Choroid plexus epithelial cell (primary cell): ENCODE measurements around the gene EEF1B2.
"Not testable (repeated sequence)": the region's sequence is repeated elsewhere in the genome, so short reads cannot be mapped to it uniquely, and the experiment has no call there.

Source experiments
- DNase-seq: peaks from one replicate; pipeline ENCODE4 v3.0.0-alpha.2; 2010; ENCODE audit warnings: low read depth
- H3K4me3 ChIP-seq: 2 replicates; pipeline ENCODE4 v1.5.1; 2011; ENCODE audit warnings: low read depth, mild to moderate bottlenecking, control low read depth, low read length, moderate library complexity
- TF ChIP-seq, protein P1 (sequence below): conservative IDR thresholded peaks from 2 replicates; pipeline ENCODE4 v1.5.1; 2011; ENCODE audit warnings: low read depth, mild to moderate bottlenecking, control low read depth, inconsistent platforms, low read length, moderate library complexity

The EEF1B2 gene

DNA sequence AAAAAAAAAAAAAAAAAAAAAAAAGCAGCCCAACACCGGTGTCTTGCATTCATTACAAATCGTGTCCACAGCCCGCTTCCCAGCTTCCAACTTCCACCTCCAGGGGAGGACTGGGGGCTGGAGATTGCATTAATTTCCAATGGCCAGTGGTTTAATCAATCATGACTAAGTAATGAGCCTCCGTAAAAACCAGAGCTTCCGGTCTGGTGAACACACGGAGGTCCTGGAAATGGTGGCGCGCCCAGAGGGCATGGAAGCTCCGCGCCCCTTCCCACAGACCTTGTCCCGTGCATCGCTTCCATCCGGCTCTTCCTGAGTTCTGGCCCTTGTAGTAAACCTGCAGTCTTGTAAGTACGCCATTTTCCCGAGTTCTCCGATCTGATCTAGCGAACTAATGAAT lies 43.6 kb downstream of the EEF1B2 start:
- no peak for DNase-seq
- TF ChIP-seq, protein P1, sequence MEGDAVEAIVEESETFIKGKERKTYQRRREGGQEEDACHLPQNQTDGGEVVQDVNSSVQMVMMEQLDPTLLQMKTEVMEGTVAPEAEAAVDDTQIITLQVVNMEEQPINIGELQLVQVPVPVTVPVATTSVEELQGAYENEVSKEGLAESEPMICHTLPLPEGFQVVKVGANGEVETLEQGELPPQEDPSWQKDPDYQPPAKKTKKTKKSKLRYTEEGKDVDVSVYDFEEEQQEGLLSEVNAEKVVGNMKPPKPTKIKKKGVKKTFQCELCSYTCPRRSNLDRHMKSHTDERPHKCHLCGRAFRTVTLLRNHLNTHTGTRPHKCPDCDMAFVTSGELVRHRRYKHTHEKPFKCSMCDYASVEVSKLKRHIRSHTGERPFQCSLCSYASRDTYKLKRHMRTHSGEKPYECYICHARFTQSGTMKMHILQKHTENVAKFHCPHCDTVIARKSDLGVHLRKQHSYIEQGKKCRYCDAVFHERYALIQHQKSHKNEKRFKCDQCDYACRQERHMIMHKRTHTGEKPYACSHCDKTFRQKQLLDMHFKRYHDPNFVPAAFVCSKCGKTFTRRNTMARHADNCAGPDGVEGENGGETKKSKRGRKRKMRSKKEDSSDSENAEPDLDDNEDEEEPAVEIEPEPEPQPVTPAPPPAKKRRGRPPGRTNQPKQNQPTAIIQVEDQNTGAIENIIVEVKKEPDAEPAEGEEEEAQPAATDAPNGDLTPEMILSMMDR: no peak
- no peak overlapping the region for H3K4me3 ChIP-seq

DNA sequence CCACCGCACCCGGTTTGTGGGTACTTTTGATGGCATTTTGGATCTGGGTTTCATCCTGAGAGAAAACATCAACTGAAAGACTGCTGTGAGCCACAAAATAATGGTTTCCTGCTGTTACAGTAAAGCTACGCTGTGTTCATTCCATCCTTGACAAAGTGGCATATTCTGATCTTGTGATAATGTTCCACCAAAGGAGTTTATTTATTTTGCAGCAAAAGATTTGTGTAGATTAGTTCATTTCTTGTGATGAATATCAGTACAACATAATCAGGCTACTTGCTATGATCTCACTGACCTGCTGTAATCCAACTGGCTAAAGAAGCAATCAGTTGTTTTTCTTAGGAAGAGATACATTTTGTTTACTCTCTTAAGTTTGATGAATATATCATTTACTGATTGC lies 45.0 kb downstream of the EEF1B2 start:
- TF ChIP-seq, protein P1: no peak

DNA sequence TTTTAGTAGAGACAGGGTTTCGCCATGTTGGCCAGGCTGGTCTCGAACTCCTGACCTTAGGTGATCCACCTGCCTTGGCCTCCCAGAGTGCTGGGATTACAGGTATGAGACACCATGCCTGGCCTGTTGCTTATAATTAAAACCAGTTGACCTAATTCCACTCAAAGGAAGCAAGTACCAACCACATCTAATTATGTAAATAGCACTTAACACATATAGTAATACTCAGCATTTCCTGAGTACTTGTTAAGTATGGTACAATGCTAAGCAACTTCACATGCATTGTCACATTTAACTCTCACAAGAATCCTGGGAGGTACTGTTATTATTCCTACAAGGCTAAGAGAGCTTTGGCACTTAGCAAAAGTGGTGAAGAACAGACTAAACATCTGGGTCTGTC lies 47.6 kb downstream of the EEF1B2 start:
- DNase-seq, H3K4me3 ChIP-seq: not testable (repeated sequence)

More for the DNA sequence above, 45.0 kb downstream of the EEF1B2 start:
- no peak overlapping the region for H3K4me3 ChIP-seq
- DNase-seq: no peak

GRCh38 chr2:206208900-206209299 lies 49.2 kb downstream of the EEF1B2 start:
- DNase-seq: no peak
- TF ChIP-seq, protein P1: no peak
- no peak overlapping the region for H3K4me3 ChIP-seq

- DNase-seq: peak; percentile 50
- H3K4me3 ChIP-seq: no peak overlapping the region
- TF ChIP-seq, protein P1: no peak
Measured at GRCh38 chr2:206211657-206212255, 52.1 kb downstream of the EEF1B2 start.
